Fibroblast of skin of abdomen (primary cell): ENCODE measurements around the gene F12.
"Not testable (repeated sequence)": the region's sequence is repeated elsewhere in the genome, so short reads cannot be mapped to it uniquely, and the experiment has no call there.

Experiments
- DNase-seq: peaks from one replicate; pipeline ENCODE4 v3.0.0-alpha.2; 2013

The F12 gene

DNA sequence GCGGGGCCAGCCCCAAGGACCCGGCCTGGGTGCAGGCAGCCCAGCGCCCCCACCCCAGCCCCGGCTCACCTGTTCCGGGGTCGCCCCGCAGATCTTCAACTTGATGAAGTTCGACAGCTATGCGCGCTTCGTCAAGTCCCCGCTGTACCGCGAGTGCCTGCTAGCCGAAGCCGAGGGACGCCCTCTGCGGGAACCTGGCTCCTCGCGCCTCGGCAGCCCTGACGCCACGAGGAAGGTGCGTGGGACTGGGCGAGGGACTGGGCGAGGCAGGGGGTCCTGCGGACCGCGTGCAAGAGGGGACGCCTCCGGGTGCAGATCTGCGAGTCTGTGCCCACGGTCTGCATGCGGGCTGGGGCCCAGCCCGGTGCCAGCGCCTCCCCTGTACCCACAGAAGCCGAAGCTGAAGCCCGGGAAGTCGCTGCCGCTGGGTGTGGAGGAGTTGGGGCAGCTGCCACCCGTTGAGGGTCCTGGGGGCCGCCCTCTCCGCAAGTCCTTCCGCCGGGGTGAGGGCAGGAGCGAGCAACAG lies 42.0 kb downstream of the F12 start:
- DNase-seq: no peak

DNA sequence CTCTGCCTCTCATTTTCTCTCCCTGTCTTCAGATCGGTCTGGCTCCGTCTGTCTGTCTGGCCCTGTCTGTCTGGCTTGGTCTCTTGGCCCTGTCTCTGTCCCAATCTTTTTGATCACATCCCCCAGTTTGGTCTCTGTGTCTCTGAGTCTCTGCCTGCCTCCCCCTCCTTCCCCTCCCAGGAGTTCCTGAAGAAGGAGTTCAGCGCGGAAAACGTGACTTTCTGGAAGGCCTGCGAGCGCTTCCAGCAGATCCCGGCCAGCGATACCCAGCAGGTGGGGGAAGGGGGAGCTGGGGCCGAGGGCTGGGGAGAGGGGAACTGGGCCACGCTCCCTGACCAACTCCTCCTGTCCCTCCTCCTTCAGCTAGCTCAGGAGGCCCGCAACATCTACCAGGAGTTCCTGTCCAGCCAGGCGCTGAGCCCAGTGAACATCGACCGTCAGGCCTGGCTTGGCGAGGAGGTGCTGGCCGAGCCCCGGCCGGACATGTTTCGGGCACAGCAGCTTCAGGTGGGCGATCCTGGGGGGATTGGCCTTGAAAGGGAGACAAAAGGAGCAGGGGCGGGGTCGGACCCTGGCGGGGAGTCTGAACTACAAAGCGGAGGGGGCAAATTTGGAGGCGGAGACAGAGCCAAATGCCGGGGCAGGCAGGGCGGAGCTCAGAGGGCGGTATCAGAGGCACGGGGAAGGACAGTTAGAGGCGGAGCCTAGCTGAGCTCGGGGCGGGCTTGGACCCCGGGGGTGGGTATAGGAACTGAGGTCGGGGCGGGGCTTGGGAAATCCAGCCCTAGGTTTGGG lies 42.6 kb downstream of the F12 start:
- peak; percentile 84 for DNase-seq

DNA sequence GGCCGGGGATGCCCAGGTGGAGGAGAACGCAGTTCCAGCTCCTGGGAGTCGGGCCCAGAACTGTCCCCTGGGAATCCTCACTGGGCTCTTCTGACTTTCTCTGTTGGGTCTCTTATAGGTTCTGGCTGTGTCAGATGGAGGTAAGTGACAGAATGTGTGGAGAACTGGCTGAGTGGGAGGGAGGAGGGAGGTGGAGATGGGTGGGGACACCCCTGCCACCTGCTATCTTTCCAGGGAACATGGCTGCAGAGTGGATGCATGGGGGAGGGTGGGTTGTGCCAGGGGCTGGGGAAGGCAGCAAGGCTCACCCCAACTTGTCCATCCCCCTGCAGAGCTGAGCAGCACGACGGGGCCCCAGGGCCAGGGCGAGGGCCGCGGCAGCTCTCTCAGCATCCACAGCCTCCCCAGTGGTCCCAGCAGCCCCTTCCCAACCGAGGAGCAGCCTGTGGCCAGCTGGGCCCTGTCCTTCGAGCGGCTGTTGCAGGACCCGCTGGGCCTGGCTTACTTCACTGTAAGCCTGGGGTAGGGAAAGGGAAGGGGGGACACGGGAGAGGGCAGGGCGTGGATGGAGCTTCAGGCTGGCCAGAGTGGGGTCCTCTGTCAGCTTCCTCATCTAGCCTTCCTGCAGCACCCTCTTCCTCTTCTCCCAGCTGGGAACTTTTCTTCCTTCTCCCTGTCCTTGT lies 43.4 kb downstream of the F12 start:
- no peak for DNase-seq

DNA sequence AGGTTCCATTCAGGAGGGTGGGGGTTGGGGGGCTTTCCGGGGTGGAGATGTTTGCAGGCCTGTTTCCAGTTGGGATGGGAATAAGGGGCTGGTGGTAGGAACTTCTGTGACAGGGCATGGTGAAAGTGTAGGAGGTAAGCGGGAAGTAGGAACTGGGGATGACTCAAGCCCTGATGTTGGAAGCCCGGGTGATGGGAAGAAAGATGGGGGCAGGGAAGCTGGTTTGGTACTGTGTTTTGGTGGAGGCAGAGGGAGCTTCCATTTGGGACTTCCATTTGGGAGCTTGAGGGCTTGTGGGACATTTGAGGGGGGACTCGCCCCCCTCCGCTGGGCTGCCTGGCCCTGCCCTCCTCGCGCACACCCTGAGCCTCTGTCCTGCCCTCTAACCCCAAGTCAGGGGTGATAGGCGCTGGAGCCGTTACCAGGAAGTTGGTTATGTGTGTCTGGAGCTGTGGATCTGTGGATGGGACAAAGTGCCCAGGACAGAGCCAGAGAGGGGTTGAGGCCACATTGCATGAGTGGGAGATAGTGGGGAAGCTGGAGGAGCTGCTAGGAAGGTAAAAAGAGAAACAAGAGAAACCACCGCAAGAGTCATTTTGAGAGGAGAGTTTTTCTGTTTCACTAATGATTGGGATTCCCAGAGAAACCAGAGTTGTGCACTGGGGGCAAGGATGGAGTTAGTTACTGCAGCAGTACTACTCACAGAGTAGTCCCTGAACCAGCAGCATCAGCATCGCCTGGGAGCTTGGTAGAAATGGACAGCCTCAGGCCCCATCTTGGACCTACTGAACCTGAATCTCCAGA lies 45.0 kb downstream of the F12 start:
- DNase-seq: no peak

DNA sequence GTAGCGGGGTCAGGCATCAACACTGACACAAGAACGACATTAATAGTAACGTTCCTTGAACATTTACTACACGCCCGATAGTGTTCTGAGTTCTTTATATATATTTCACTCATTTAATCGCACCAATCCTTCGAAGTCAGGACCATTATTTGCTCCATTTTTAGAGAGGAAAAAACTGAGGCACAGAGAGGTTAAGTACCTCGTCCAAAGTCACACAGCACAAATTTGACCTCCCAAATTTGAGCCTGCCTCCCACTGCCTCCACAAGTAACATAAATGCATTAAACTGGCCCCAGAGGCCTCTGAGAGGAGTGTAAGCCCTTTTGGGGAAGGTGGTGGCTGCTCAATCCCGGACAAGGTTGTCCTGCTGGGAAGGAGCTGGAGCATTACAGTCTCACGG lies 45.8 kb downstream of the F12 start:
- no peak for DNase-seq

DNA sequence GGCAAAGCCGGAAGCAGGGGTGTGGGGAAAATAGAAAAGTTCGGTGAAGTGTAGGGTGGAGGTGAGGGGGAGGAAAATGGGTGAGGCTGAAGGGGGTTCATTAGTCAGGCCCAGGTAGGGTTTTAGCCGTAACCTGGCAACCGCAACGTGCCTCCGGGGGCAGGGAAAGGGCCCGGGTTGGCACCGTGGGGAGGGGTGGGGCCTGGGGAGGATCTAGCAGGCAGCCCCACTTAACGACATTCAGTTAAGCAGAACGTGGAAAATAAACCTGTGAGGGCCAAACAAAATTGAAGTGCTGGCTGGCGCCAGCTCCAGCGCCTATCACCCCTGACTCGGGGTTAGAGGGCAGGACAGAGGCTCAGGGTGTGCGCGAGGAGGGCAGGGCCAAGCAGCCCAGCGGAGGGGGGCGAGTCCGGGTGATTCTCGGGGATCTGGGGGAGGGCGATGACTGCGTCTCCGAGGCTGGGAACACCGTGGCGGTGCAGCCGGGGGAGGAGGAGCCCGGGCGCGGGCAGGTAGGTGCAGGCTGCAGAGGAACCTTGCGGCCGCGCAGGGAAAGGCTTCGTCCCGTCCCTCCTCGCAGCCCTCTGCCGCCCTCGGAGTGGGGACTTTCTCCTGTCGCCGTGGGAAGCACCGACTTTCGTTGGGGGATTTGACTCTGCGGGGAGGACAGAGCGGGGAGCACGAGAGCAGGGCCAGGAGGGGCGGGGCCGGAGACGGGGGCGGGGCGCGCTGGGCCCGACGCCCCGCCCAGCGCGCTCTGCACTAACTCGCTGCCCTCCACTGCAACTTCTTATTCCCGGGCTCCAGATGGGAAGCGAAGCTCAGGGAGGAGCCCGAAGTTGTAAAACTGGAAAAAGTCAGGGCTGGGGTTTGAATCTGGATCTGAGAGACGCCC lies 46.5 kb downstream of the F12 start:
- DNase-seq: peak; percentile 37

DNA sequence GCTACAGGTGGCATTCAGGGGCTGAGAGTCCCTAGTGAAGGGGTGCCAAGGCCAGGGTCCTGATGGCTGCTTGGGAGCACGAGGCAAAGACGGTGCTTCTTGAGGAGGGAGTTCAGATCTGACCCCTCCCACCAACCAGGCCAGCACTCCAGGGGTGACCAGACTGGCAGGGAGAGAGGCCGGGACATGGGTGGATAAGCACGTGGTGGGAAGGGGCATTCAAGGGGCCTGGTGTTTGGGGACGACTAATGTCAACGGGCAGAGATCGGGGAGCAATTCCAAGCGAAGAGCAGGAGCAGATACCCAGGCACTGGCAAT lies 47.1 kb downstream of the F12 start:
- no peak for DNase-seq

DNA sequence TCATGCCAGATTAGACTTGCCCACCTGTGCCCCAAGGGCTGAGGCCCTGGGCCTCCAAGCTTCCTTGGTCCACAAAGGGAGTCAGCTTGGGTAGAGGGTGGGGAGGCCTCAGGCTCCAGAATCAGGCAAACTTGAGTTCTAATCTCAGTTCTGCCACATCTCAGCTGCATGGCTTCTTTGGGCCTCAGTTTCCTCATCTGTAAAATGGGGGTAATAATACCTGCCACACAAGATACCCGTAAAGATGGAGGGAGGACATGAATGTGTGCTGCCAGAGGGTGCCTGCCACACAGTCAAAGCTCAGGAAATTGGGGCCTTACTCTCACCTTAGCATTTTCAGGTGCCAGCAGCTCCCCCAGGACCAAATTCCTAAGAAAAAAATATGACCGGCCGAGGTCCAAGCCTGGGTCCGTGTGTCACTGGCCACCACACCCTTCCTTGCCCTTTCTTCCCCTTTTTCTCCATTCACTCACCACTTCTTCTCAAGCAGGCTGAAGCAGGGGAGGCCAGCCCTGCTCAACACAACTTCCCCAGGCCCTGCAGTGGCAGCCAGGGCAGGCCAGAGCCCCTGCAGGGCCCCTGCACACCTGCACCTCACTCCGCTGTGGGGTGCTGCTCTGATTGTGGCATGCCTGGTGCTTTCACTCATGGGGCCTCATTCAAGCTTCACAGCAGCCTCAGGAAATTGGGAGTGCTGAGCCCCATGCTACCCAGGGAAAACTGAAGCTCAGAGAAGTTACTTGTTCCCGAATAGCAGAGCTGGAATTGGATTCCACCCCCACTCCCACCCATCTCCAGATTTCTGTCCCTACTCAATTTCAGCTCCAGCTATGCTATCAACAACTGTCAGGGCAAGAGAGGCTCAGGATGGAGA lies 47.7 kb downstream of the F12 start:
- DNase-seq: no peak

DNA sequence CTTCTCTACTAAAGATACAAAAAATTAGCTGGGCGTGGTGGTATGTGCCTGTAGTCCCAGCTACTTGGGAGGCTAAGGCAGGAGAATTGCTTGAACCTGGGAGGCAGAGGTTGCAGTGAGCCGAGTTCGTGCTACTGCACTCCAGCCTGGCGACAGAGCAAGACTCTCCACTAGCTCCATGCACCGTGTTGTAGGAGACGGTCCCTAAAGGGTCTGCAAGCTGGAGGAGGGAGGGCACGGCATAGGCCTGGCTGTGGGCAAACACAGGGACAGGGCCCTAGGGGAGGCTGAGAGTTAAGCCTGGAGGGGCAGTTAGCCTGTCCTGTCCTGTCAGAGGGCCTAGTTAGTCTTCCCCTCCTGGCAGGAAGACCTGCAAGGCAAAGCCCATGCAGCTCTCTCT lies 48.6 kb downstream of the F12 start:
- DNase-seq: not testable (repeated sequence)

DNA sequence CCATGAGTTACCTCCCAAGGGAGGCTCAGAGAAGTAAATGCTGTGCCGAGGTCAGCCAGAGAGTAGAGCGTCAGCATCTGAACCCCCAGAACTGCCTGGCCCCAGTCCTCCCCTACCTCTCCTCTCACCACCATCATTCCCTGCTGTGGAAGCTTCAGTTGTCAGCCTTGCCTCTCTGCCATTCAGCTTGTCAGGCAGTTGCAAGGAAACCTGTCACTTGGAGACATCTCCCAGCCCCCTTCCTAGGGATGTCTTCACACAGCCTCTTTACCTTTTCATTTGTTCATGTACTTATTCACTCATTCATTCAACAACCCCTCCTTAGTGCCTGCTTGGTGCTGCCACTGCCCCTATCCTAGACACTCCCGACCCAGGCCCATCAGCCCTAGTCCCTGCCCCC lies 49.5 kb downstream of the F12 start:
- no peak for DNase-seq

DNA sequence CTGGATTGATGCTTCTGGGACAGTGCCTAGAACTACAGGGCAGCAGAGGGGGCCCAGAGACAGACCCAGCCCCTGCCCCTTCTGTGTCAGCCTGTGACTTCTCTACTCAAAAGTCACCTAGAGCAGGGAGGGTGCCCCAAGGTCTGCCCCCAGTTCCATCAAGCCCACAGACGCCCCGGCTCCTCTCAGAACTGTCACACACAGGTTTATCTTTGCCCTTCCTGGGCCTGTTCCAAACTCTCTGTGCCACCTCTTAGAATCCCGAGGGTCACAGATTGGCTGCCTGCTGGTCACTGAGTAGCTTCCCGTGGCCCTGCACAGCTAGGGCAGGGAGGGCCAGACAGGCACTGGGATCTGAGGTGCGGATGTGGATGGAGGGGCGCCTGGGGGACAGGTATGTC lies 49.9 kb downstream of the F12 start:
- no peak for DNase-seq

DNA sequence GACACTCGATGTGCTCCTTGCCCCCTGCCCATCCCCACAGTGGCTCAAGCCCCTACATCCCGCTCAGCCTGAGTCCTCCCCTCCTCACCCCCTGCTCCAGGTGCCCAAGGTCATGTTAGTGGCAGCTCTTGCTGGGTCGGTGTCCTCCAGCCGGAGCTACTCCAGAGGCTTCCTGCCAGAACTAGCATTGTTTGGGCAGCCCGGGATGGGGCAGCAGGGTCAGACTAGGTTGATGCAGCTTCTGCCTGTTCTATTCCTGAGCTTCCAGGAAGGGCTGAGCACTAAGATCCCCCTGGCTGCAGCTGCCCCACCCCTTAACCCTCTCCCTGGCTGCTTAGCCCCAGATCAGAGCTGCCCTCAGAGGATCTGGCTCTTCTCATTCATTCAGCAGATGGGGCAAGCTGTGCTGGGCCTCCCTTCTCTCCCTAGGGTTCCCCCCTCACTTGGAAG lies 51.0 kb downstream of the F12 start:
- no peak for DNase-seq

DNA sequence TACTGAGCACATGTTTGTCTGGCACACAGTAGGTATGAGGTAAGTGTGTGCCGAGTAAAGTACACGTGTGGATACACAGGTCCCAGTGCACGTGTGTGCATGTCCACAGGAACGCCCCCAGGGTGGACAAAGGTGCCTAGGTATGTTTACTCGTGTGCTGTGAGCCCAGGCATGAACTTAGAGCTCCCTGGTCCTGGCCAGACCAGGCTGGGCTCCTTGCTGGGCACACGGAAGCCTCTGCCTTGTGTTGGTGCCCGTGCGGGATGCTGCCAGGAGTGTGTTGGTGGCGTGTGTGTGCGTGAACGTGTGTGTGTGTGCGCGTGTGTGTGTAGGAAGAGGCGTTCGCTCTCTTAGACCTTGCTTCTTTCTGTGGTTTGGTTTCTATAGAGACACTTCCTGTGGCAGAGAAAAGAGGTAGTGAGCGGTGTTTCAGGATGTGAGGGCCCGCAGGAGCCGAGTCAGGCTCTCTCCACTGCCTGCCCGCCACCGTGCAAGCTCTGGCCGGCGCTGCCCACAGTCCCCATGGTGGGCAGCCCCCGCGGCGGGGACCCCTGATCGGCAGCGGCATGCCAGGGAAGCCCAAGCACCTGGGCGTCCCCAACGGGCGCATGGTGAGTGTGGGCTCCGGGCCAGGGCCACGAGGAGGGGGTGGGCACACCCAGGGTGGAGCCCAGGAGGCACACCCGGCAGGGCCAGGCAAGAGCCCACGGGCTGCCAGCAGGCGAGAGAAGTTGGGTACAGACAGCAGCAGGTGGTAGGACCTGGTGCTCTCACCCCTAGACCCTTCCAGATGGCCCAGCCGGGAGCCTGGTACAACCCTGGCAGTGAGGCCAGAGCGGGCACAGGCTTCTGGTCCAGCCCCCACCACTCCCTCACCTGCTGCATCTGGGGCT lies 51.7 kb downstream of the F12 start, which contains the start of gene RGS14:
TSS of gene RGS14 (plus strand) at position 466 of the 893 bp plus-strand sequence. CDS start at position 567, 101 bp downstream.
- peak; percentile 42 for DNase-seq

DNA sequence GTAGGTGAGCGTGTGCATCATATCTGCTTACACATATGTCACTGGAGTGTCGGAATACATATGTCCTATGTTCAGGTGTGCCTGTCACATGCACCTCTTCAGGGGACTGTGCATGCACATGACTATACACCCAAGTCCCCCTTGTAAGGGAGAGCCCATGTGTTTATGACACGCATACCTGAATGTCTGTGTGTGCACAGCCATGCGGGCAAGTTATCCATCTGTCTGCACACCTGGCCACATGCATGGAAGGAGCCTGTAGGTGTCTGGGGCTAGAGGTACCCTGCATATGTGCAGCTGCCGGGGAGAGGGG lies 52.3 kb downstream of the F12 start:
- no peak for DNase-seq

DNA sequence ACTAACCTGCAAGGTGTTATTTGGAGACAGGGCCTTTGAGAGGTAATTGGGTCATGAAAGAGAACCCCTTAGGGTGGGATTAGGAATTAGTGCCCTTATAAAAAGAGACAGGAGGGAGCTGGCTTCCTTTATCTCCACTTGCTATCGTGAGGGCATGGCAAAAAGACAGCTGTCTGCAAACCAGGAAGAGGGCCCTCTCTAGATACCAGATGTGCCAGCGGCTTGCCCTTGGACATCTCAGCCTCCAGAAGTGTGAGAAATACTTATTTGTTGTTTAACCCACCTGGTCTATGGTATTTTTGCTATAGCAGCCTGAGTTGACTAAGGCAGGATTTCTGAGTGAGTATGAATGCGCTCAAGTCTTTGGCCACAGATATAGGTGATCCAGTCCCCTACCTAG lies 52.6 kb downstream of the F12 start:
- no peak for DNase-seq

DNA sequence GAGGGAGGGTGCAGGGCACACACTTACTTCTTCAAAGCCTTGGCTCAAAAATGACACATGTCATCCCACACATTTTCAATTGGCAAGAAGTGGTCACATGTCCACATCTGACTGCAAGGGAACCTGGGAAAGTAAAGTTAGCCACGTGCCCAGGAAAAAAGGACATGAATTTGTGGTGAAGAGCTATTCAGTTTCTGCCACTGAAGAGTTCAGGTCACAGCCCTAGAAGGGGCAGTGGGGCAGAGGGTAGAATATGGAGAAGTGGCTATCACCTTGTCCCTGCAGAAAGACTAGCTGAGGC lies 53.5 kb downstream of the F12 start:
- no peak for DNase-seq

DNA sequence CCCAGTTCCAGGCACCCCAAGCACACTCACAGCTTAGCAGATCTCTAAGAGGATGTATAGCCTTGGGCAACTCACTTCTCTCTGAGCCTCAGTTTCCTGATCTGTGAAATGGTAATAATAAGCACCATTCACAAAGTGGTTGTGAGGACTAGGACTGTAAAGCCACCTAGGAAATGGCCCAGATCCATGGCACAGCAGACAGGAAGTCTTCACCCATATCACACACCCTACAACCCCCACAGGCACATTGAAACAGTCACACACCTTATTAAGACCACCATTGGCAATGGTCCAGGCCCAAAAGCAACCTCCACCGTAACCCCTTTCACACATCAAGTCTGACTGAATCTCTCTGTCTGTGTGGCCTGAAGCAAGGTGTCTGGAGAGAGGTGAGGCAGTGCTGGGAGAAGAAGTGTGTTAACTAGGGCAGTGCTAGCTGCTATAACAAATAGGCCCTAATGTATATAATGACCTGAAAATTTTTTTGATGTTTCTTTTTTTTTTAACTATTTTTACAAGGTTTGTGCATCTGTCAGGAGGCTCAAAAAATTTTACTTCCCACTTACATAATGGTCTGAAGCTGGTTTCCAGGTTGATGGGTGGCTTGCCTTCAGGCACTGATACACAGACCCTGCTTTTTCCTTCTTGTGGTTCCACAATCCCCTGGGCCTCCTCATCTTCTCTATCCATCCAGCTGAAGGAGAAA lies 54.0 kb downstream of the F12 start:
- no peak for DNase-seq

DNA sequence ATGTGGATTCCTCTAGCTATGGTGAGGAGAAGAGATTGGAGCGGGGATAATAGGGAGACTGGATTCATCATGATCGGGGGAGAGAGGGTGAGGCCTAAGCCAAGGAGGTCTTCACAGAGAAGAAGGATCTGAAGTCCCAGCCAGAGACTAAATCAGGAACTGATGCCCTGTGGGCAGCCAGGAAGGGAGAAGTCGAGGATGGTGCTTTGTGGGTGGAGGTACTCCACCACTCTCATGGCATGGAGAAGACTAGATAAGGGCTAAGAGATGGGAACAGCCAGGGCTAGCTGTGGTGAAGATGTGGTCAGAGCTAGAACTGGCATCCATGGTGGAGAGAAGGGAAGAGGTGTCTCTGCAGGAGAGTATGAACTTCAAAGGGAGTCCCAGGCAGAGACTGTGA lies 54.7 kb downstream of the F12 start:
- no peak for DNase-seq

DNA sequence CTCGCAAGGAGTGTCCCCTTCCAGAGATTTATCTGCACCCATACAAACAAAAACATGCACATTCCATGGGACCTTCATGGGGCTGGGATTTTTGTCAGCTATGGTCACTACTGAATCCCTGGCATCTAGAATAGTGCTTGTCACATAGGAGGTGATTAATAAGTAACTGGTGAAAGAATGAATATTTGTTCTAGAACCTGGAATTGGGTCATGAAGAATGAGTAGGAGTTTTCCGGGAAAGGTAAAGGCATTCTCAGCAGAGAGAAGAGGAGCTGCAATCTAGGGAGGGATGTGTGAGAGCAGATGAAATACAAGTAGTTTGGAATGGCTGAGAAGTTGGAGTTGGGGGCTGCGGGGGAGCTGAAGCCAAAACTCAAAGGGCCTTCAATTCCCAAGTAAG lies 55.1 kb downstream of the F12 start:
- DNase-seq: no peak

DNA sequence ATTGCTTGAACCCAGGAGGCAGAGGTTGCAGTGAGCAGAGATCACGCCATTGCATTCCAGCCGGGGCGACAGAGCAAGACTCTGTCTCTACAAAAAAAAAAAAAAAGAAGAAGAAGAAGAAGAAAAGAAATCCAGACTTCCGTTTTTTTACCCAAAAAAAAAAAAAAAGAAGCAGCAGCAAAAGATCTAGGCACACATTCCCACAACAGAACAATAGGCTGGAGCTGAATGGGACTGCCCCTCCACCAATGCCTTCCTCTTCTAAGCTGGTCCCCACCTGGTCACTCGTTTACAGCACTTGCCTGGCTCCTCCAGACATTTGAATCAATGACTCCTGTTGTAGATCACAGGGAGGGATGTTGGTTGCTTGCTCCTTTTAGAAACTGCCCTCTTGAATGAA lies 56.3 kb downstream of the F12 start:
- no peak for DNase-seq
